Stimulated activated CD8-positive, alpha-beta memory T cell treated with anti-CD3 and anti-CD28 coated beads, Interleukin-2, amount 100 ng/mL, for 1 hour (primary cell): ENCODE results near the gene HEXIM2.

ENCODE experiments used
- DNase-seq, 2 donors: peaks; one replicate each; pipeline ENCODE4 v3.0.0-alpha.2; 2020; ENCODE audit warnings: low read depth in 2 of 2

The HEXIM2 gene

GRCh38 chr17:45127548-45128300, 34.0 kb upstream of the HEXIM2 start:
- no peak for DNase-seq

DNA sequence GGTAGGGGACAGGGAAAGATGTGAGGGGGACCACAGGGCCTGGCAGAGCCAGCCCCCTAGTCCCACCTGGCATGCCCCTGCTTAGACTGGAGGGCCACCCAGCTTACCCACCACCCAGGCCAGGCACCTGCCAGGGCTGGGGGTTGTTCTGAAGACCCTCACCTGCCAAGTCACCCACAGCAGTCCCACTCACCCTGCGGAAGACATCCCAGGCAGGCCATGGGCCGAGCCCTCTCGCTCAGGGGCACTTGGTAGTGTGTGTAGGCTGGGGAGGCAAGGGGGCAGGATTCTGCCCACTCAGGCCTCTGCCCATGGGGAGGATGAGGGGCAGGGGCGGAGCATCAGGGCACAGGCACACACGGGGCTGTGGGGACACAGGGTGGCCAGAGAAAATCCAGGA, 33.3 kb upstream of the HEXIM2 start:
- no peak for DNase-seq

GRCh38 chr17:45128989-45129388, 32.7 kb upstream of the HEXIM2 start:
- DNase-seq, result no peak

DNA sequence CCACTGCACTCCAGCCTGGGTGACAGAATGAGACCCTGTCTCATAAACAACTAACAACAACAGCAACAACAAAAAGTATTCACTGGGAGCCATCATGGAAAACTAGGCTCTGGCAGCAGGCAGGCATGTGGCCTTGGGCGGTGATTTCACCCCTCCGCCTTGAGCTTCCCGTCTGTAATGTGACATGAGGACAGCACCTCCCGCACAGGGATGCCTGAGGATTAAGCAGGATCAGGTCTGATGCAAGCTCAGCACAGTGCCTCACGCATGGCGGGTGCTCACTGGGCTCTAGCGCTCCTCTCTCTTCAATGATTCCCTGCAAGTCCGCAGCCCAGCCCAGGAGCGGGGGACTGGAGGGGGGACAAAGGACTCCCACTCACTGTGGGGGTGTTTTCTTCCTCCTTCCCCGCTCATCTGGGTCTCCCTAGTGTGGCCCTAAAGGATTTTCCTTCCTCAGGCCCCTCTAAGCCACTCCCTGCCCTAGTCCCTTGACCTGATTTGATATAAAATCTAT, 32.2 kb upstream of the HEXIM2 start:
- no peak for DNase-seq

DNA sequence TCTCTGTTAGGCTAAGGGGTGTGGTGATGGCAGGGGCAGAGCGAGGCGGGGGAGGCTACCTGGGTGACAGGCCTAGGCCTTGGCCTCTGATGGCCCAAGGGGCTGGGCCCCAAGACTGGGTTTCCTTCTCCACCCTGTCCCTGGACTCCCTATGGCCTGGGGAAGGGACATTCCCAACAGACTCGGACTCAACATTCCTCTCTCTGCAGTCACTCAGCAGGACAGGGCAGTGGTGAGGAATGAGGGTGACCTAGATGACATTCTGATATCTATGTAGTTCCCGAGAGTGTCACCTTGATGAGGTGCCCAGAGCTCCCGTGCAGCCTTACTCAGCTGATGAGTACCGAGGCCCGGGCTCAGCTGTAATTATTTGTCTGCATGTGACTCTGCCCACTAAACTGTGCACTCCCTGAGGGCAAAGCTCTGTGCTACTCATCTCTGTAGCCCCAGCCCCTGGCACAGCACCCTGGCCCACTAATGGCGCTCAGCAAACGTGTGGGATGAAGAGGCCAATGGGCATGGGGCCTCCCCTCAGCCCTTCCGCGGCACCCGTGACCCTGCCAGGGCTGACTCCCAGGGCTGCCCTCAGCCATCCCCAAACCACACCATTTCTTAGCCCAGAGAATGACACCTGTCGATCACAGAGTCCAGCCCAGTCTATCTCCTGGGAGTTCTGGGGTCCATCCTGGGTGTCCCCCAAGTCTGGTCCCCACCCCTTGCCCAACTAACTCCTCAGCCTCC, 31.6 kb upstream of the HEXIM2 start:
- no peak for DNase-seq

GRCh38 chr17:45130681-45131615, 30.7 kb upstream of the HEXIM2 start:
- no peak for DNase-seq

DNA sequence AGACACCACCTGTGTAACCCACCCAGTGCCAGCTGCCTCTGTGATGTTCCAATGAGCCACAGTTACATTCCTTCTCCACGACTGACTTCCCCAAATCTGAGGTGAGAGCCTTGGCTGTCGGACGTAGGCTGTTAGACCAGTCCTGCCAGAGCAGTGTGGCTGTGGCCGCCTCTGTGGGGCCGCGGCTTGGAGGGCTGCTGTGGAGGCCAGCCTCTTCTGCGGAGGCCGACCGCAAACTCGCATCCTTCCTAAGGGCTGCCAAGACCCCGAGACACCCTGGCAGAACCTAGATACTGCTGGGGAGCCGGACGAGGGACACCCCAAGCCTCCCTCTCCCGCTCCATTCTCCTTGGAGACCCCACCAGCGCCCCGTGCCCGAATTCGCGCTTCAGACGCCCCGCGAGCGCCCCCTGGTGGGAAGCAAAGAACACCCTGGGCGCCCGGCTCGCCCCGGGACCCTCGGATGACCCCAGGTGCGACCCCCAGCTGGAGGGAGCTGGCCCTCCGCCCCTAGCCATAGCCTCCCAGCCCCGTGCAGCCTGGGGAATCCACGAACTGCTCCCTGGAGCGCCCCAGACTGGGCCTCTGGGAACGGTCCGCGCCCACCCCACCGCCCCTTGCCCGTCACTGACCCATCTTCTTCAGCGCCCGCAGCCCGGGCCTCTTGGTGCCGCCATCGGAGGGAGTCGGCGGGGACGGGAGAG, 29.9 kb upstream of the HEXIM2 start:
- no peak for DNase-seq

GRCh38 chr17:45132320-45132571, 29.4 kb upstream of the HEXIM2 start, which contains the start of gene PLCD3:
PLCD3 (minus strand) TSS chr17:45132515; CDS start chr17:45132410, 105 bp downstream.
- peak in 1 of 2 donors; percentile 58 for DNase-seq

DNA sequence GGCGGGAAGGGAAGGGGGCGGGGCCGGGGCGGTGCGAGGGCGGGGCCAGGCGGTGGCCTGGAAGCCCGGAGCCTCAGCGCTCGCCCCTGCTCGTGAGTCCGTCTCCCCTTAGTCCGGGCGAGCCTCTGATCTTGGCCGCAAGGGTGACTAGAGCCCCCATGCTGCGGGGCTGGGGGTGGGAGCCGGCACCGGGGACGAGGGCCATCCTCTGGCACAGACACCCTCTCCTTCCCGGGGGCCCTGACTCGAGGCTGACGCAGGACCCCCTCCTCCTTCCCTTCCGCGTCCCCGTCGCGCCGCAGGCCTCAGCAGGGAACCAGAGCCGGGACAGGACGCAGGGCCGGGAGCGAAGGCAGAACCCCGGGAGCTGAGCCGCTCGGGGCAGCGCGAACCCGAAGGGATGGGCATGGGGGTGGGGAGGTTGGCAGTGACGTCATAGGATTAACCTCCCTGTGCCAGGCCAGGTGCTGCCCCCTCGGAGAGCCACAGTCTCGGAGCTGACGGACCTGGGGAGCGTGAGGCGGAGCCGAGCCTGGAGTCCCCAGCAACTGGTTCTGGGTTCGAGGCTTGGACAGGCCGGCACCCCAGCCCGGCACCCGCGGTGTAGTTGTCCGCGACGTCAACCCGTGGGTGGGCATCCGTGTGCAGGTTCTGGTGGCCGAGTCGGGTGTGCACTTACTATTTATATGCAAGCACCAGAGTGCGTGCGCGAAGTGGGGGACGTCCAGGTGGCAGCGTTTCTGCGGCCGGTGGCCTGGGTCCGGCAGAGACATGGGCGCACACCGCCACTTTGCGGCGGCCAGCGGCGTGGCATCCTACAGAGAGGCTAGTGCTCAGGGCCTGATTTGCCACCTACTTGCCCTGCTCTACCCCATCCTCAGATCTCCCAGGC, 28.9 kb upstream of the HEXIM2 start:
- DNase-seq, result peak in 1 of 2 donors; percentile 28

GRCh38 chr17:45135192-45135977, 26.3 kb upstream of the HEXIM2 start, which contains the start of gene ACBD4:
ACBD4 (plus strand) TSS chr17:45135687; CDS start chr17:45136145, 458 bp downstream.
- DNase-seq, result peak; percentile 96 to 97

DNA sequence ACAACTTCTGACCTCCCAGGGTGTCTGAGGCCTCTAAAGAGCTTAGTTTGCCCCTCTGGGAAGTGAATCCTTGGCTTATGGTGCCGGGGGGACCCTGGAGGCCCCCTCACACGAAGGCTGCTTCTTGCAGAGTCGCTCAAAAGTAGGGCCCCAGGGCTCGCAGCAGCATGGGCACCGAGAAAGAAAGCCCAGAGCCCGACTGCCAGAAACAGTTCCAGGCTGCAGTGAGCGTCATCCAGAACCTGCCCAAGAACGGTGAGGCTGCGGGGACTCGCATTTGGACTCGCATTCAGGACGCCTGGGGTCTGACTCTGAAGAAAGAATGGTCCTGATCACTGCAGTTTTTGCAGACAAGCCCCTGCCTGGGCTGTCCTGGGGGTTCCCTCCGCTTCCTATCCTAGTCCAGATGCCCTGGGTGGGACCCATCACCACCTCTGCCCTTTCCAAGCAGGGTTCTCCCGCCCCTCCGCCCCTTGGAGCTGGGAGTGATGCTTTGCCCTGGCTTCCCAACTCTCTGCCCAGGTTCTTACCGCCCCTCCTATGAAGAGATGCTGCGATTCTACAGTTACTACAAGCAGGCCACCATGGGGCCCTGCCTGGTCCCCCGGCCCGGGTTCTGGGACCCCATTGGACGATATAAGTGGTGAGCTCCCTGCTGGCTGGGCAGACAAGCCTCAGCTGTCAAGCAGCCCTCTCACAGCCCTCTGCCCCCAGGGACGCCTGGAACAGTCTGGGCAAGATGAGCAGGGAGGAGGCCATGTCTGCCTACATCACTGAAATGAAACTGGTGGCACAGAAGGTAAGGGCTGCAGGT, 25.5 kb upstream of the HEXIM2 start:
- DNase-seq, result no peak

GRCh38 chr17:45136846-45137560, 24.7 kb upstream of the HEXIM2 start:
- no peak for DNase-seq

GRCh38 chr17:45137561-45138305, 23.9 kb upstream of the HEXIM2 start:
- DNase-seq, result no peak

- no peak for DNase-seq
Measured at GRCh38 chr17:45138911-45139532, 22.7 kb upstream of the HEXIM2 start.

DNA sequence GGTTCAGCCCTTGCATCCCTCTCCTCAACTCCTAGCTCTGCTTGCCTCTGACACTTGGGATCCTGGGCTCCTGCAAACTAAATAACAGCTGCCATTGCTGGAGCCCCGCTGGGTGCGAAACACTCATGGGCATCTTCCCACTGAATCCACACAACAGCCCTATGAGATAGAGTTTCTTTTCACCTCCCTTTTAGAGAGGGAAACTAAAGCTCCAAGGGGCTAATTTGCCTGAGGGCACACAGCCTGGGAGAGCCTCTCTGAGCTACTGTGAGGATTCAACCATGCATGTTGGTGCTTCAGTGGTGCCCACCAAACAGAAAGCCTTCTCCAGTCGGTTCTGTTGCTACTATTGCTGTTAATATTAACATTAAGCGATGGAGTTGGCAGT, 22.1 kb upstream of the HEXIM2 start:
- no peak for DNase-seq

- DNase-seq, result no peak
Measured at GRCh38 chr17:45143094-45143670, 18.5 kb upstream of the HEXIM2 start.
